LoVo (cell line): ENCODE data around the gene OR10H3.
"Not testable (repeated sequence)": the region's sequence is repeated elsewhere in the genome, so short reads cannot be mapped to it uniquely, and the experiment has no call there.

Experiments
- DNase-seq: peaks from one replicate; pipeline ENCODE4 v3.0.0-alpha.2; 2016; ENCODE audit warnings: low spot score

OR10H3 gene

GRCh38 chr19:15737722-15738121 lies at the start of gene OR10H3:
Gene OR10H3 (plus strand): TSS chr19:15737985. CDS start chr19:15741393, 3,408 bp downstream.
- no peak for DNase-seq

DNA sequence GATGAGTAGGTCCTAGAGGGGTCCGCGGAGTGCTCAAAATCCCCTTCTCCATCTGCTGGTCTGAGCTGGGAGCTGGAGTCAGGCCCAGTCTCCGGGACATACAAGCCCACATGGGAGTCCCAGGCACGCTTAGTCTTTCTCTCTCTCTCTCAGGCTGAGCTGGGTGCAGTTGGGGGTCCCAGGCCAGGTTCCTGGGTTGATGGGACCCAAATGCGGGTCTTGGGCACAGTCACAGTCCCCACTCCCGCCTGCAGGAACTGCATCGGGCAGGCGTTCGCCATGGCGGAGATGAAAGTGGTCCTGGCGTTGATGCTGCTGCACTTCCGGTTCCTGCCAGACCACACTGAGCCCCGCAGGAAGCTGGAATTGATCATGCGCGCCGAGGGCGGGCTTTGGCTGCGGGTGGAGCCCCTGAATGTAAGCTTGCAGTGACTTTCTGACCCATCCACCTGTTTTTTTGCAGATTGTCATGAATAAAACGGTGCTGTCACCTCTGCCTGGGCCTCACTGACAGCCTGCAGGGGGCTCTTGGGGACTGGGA lies 41.1 kb upstream of the OR10H3 start:
- DNase-seq, result no peak

DNA sequence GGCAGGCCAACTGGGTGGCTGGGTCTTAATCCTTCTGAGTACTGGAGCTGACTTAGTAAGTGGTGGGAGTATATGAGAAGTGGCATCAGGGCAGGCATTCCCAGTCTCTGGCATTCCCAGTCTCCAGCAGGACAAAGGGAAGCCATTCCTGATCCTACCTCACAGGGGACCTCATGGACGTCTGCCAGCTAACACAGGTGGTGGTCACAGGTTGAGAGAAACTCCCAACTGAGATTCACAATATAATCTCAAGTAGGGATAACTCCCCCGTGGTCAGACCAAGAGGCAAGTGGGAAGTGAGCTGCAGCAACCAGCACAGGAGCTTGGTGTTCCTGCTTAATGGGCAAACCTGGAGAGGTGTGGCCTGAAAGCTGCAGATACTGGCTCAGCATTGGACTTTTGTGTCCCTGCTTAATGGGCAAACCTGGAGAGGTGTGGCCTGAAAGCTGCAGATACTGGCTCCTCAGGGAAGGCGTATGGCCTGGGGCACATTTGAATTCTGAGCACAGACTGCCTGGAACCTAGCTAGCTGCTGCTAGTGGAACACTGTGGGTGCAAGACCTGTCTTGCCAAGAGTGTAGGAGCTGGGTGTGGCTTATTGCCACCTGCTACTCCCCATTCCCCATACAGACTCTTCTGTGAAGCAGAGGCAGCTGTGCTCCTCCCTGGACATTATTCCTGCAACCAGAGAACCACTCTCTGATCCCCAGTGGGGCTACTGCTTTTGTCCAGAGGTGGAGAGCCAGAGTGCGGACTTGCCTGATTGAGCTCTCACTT lies 35.8 kb upstream of the OR10H3 start:
- DNase-seq, result no peak

DNA sequence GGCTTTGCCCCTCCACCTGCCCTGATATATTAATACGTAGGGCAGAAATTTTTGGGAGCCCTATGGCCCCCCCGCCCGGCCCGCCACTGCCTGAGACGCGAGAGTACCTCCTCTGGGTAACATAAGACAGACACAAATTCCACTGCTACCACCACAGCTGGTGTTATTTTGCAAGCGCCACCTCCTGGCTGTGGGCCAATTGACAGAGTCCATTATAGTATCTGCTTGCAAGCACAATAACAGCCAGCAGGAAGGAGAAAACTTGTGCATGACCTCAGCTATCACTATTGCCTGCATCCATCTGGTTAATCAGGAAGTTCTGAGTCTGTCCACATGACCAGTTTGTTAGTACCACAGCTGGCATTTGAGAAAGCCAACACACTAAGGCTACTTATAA lies 35.3 kb upstream of the OR10H3 start:
- peak; percentile 63 for DNase-seq

DNA sequence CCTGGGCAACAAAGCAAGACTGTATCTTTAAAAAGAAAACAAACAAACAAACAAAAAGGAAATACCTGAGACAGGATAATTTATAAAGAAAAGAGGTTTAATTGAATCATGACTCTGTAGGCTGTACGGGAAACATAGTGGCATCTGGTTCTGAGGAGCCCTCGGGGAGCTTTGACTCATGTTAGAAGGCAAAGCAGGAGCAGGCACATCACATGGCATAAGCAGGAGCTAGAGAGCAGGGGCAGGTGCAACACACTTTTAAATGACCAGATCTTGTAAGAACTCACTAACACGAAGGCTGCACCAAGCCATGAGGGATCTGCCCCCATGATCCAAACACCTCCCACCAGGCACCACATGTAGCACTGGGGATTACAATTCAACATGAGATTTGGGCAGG lies 23.1 kb upstream of the OR10H3 start:
- no peak for DNase-seq

DNA sequence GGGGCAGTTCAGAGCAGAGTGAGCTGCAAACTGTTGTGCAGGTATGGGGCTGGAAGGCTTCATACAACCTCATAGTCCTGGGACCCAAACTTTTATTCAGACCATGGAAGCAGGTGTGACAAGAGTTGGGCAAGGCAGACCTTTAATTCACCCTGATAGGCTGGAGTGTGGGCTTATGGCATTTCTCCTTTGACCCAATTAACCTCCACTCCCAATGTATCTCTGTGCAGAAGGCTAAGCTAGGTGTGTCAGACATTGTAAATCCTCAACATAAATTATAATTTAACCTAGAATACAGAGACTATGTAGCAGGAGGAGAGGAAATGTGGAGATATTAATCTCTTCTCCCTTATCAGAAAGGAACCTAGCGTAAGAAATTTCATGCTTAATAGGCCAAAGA lies 22.1 kb upstream of the OR10H3 start:
- DNase-seq, result no peak

DNA sequence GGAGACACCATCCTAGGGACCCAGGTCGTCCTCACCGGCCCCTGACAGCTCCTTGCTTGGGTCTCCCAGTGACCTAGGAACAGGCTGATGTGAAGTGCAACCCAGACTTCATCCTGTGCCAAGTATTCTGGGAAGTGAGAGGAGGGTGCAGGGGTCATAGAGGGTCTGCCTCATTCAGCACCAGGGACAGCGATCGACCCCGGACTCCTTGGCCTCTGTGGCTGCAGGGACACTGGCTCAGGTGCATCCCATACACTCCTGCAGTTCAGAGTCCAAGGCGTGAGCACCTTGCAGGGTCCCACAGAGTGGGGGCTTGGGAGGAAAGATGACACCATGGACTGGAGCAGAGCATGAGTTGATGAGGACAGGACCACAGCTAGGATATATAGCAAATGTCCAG lies 20.0 kb upstream of the OR10H3 start:
- DNase-seq, result no peak

DNA sequence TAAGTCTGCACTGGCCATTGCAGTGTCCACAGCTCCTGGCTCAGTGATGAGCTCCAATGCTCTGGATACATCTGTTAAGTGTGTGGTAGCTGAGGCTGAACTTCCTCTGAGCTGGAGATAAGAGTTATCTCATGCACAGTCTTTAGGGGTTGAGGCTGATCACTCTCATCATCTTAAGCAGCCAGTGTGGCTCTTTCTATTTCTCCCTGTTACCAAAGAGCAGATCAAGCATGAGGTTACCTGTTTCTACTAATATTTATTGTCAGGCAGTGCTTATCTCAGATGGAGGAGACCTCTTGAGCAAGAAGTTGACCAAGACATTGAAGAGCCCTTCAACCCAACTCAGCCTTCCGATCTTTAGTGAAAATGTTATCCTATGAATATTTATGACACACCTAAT lies 16.5 kb upstream of the OR10H3 start:
- DNase-seq, result no peak

DNA sequence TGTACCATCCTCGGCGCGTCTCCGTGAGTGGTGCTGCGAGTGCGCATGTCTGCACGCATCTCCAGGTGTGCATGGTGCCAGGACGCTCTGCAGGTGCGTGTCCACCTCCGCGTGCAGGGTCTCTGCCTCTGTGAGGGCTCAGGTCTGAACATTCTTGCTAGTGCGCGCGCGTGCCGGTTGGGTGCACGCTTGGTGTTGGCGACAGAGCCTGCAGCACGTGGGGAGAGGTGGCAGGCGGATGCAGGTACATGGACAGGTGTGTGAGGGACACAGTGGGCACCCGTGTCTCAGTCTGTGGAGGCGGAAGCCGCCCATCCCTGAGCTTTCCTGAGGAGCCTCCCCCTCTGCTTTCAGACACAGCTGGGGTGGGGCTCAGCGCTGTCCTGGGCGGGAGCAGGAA lies 14.8 kb upstream of the OR10H3 start:
- DNase-seq, result no peak

GRCh38 chr19:15727724-15728123 lies 10.1 kb upstream of the OR10H3 start, which contains the start of gene OR10H2:
Gene OR10H2 (plus strand): TSS chr19:15728024. CDS start chr19:15728044, 20 bp downstream.
- no peak for DNase-seq

GRCh38 chr19:15730538-15730937 lies 7.2 kb upstream of the OR10H3 start:
- DNase-seq, result no peak

GRCh38 chr19:15732388-15732787 lies 5.4 kb upstream of the OR10H3 start:
- no peak for DNase-seq

- DNase-seq, result no peak
Observed at GRCh38 chr19:15733895-15734294, 3.9 kb upstream of the OR10H3 start.

- no peak for DNase-seq
Observed at GRCh38 chr19:15740785-15741184, 3.0 kb downstream of the OR10H3 start.

DNA sequence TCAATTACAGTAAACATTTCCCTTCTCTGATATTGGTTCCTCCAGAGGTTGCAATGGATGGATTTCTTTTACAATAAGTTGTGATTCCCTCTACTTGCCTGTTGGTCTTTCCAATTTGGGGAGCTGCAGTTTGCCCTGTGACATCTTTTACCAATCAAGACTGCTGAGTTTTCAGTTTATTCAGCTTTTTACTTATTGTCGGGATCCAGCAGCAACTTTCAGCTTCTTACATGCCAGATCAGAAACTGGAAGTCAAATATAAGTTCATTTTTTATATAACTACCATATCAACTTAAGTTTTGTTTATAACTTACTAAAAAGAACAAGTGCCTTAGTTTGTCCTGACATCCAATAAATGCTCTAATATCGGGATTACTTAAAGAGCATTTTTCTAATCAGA lies 10.5 kb downstream of the OR10H3 start:
- no peak for DNase-seq

DNA sequence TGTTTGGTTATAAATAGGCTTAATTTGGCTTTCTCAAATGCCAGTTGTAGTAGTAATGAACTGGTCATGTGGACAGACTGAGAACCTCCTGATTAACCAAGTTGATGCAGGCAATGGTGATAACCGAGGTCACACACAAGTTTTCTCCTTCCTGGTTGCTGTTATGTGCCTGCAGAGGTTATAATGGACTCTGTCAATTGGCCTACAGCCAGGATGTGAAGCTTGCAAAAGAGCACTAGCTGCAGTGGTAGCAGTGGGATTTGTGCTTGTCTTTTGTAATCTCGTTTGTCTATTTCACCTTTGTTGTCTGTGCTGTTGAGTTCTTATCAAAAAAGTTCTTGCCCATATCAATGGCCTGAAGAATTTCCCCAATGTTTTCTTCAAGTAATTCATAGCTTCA lies 20.6 kb downstream of the OR10H3 start:
- no peak for DNase-seq

DNA sequence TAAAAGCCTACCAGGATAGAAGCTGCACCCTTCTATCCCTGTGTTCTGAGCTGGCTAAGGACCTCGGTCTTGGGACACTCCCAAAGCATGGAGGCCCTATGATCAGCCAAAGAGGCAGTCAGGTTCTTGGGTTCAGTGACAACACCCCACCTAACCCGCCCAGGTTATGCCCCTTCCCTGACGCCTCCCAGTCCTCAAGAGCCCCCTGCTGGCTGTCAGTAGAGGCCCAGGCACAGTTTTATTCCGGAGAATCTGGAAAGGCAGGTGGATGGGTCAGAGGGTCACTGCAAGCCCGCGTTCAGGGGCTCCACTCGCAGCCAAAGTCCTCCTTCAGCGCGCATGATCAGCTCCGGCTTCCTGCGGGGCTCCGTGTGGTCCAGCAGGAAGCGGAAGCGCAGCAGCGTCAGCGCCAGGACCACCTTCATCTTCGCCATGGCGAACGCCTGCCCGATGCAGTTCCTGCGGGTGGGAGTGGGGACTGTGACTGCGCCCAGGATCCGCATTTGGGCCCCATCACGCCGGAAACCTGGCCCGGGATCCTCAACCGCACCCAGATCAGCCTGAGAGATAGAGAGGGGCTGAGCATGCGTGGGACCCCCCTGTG lies 22.3 kb downstream of the OR10H3 start:
- no peak for DNase-seq

GRCh38 chr19:15769586-15769985 lies 31.8 kb downstream of the OR10H3 start:
- DNase-seq, result no peak

DNA sequence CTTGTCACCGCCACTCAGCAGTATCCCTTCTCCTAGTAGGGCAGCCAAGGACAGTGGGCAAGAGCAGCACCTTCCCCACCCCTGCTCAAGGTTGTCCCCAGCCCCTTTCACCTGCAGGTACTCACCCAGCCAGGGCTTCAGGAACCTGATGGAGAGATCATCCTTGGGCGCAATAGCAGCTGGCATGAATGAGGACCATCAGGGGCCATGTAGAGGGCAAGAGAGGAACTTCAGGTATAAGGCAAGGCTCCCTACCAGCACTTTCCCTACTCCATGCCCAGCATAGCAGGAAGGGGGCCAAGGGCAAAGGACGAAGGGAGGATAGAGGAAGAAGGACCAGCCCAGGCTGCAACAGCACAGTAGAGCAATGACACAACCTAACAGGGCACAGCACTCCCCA lies 36.4 kb downstream of the OR10H3 start:
- DNase-seq, result not testable (repeated sequence)

DNA sequence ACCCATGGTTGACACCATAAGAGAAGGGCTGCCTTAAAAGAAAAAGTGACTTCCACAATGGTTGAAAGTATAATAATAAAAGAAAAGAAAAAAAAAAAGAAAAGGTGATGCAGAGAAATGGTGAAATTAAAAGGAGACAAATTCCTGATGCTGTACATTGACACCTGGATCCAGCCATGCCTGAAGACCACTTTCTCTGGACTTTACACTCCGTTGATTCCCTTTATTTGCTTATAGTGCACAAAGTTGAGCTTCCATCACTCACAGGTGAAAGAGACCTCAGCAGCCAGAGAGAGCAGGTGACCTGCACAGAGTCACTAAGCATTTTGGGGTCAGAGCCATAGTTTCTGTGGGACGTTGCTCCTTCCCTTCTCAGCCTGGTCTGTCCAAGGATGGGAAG lies 37.5 kb downstream of the OR10H3 start:
- DNase-seq, result no peak

DNA sequence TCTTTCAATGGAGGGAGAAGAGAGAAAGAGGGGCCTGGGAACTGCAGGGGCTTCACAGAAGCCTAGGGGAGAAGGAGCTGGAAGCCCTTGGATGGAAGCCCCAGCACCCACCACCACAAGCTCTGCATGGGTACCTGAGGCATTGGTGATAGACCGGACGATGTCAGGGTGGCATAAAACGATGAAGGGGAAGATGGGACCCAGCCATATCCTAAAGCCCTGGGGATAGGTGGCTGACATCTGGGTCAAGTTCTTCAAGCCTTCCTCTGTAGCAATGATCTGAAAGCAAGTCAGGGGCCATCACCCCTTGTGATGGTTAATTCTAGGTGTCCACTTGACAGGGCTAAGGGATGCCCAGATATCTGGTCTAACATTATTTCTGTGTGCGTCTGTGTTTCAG lies 38.5 kb downstream of the OR10H3 start:
- no peak for DNase-seq

GRCh38 chr19:15776991-15777970 lies 39.5 kb downstream of the OR10H3 start:
- DNase-seq, result no peak
